Measurements from ENCODE around the gene FAM151A.

Gene FAM151A

DNA sequence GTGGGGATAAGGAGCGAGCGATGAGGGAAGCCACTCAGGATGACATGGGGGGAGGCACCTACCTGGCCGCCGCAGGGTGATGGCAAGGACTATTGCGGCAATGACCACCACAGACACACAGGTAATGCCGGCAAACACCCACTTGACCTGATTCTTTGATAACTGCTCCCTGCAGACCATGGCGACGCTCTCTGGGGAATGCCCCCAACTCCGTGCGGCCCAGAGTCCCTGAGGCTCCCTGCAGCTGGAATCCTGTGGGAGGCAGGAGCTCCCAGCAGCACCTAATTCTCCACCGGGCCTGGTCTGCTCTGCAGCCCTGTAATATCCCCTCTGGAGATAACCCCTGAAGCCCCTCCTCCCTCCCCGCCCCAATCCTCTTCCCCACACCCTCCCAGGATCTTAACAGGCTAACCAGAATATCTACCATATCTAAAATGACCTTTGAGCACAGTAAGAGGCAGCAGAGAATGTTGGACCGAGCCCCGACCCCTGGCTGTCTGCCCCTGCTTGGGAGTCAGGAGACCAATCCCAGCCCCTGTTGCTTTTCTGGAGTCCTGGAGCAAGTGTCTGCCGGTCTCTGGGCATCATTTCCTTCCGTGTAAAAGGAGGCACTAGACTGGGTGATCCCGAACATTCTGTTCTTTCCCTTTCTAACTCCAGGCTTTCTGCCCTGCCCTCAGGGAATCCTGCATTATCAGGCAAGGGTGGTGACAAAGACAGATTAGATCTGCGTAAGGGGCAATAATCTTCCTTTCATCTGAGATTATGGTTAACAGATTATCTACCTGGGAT, at the start of gene FAM151A:
Gene FAM151A (minus strand): TSS at position 310 of the 792 bp plus-strand sequence. CDS start 130 bp downstream, at position 180.
- no peak for DNase-seq (ENCODE audit: low read depth in 2 of 2, low spot score in 1 of 2)

DNA sequence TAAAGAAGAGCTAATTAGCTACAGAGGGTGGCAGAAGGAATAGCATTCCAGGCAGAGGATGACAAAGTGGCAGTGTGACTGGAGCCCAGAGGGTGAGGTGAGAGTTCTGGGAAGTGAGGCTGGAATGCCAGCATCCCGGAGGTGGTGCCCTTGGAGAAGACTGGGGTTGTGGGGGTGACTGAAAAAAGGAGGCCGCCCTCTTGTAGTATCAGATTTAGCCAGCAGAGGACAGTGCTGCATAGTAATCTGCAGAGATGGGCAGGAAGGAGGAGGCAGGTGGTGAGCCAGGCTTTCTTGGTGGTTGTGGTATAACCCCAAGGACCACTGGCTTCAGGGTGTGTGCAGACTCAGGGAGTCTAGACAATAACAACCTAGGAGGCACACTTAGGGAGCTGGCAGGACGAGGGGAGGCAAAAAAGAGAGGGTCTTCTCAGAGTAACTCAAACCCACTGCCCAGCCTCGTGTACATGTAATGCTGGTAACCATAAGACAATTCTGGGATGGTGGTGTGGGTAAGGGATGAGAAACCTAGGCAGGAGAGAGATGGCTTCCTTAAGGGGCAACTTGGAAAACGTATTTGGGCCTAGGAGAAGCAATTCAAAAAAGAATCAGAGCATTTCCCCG, 48.8 kb upstream of the FAM151A start:
- DNase-seq (ENCODE audit: low read depth in 2 of 2, low spot score in 1 of 2), result peak; percentile 18 to 23

DNA sequence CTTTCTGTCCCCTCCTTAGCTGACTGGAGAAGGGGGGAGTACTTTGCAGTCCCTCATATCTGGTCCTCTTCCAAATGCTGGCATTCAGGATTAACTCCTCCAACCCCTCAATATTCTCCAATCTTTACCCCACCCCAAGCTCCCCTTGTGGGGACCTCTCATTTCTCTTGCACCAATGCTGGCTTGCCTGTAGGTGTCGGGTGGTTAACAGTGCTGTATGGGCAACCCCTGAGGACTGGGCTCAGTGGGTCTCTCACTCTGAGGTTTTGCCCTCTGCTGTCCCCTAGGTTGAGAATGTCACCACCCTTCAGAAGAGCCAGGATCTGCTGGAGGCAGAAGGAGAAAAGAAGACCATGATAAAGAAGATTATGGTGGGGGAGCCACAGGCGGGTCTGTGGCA, 45.2 kb upstream of the FAM151A start:
- DNase-seq (ENCODE audit: low read depth in 2 of 2, low spot score in 1 of 2), result no peak

DNA sequence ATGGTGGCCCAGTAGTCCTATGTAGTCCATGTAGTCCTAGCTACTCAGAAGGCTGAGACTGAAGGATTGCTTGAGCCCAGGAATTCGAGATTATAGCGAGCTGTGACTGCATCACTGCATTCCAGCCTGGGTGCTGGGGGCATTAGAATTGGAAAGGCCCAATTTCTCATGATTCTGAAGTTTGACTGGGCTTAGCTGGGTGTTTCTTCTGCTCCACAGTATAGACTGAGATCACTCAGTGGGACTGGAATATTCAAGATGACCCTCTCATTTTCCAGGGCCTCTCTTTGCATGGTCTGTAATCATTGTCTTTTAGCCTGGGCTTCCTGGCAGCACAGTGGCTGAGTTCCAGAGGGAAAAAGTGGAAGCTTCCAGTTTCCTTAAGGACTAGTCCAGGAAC, 44.5 kb upstream of the FAM151A start:
- no peak for DNase-seq (ENCODE audit: low read depth in 2 of 2, low spot score in 1 of 2)

DNA sequence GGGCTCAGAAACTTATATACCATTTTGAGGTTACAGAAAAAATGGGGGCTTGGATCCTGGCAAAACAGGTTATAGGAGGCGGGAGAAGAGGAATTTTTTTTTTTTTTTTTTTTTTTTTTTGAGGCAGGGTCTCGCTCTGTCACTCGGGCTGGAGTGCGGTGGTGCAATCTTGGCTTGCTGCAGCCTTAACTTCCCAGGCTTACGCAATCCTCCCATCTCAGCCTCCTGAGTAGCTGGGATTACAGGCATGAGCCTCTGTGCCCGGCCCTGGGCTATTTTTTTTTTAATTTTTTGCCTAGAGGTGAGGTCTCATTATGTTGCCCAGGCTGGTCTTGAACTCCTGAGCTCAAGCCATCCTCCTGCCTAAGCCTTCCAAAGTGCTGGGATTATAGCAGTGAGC, 43.0 kb upstream of the FAM151A start:
- DNase-seq (ENCODE audit: low read depth in 2 of 2, low spot score in 1 of 2), result no peak

DNA sequence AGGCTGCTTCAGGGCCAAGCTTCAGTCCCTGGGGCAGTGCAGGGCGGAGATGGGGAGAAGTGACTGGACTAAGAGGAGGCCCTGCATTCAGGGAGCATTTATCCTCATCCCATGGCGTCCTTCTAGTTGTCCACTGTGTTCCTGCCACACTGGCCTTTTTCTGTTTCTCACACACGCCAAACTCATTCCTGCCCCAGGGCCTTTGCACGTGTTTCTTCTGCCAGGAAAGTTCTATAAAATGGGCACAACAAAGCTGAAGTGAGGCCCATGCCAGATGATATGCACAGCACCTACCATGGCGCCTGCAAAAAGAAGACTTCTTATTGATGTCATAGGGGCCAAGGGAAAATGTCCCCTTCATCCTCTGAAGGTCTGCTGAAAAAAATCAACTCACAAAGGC, 42.5 kb upstream of the FAM151A start:
- DNase-seq (ENCODE audit: low read depth in 2 of 2, low spot score in 1 of 2), result no peak

DNA sequence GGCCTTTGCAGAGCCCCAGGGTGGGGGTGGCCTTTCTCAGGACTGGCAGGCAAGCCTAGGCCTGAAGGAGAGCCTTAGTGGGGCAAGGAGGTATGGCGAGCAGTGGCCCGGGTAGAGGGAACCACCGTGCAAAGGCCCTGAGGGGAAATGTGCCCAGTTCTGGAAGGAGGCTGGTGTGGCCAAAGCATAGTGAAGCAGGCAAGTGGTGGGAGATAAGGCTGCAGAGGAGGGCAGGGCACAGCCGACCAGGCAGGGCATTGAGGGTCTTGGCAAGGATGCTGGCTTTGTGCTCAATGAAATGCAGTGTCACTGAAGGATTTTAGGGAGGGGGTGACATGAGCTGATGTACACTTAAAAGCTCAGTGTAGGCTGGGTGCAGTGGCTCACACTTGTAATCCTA, 41.0 kb upstream of the FAM151A start:
- DNase-seq (ENCODE audit: low read depth in 2 of 2, low spot score in 1 of 2), result no peak

DNA sequence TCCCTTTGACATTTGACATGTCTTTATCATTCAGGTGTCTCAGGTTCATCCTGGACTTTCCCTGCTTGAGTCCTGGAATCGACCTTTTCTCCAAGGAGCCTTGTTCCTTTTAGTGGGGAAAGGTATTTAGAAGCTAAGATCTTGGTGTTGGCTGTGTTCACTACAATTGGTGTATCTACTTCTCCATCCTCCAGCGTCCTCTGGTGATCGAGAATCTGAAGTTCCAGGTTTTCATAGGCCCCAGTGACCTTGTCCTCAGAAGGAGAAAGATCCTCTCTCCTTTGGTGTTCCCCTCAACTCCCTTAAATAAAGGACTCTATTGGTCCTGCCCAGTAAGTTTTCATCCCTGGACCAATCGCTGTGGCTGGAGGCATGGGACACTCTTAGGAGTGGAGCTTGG, 40.4 kb upstream of the FAM151A start:
- DNase-seq (ENCODE audit: low read depth in 2 of 2, low spot score in 1 of 2), result no peak

DNA sequence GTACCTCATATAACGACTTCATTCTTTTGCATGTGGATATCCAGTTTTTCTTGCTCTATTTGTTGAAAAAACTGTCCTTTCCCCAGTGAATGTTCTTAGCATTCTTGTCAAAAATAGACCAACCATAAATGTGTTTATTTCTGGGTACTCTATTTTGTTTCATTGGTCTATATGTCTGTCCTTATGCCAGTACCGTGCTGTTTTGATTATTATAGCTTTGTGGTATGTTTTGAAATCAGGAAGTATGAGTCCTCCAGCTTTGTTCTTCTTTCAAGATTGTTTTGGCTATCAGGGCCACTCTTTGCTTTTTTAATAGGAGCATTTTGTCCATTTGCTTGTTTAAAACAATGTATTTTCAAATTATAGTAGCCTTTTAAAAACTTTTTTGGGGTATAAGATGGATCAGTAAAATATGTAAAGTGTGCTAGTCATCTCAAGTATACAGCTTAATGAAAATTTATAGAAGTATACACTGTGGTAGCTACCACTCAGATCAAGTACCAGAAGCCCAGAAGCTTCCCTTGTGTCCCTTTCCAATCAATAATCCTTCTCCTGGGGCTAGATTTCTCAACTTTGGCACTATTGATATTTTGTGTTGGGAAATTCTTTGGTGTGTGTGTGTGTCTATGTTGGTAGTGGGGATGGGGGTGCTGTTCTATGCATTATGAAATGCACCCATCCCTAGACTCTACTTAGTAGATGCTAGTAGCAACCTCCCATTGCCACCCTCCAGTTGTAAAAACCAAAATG, 35.0 kb upstream of the FAM151A start:
- no peak for DNase-seq (ENCODE audit: low read depth in 2 of 2, low spot score in 1 of 2)

DNA sequence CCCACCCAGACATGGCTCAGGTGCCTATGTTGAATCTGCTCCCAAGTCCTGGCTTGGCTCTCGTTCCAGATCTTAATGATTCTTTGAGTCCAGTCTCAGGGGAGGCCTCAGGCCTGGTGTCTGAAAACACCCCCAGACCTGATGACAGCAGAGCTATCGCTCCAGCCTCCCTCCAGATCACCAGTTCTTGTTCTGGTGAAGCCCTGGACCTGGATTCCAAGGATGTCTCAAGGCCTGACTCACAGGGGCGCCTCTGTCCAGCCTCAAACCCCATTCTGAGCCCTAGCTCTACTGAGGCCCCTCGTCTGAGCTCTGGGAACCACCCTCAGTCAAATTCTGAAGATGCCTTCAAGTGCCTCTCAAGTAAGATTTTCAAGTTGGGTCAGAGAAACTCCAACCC, 29.7 kb upstream of the FAM151A start:
- DNase-seq (ENCODE audit: low read depth in 2 of 2, low spot score in 1 of 2), result no peak

DNA sequence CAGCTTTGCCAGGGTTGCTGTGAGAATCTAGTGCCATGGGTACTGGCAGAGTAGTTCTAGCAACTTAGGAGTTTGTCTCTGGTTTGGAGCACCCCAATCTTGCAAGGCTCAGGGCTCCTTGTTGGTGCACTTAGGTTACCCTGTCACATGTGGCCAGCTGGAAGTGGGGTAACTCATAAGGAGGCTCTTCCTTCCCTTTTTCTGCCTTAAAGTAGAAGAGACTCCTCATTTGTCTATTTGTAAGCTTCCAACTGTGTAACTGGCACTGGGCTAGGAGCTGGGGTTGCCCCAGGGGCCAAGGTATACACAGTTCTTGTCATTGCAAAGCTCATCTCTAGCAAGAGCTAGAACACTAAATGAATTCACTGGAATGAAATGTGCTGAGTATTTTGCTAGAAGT, 28.8 kb upstream of the FAM151A start:
- no peak for DNase-seq (ENCODE audit: low read depth in 2 of 2, low spot score in 1 of 2)

DNA sequence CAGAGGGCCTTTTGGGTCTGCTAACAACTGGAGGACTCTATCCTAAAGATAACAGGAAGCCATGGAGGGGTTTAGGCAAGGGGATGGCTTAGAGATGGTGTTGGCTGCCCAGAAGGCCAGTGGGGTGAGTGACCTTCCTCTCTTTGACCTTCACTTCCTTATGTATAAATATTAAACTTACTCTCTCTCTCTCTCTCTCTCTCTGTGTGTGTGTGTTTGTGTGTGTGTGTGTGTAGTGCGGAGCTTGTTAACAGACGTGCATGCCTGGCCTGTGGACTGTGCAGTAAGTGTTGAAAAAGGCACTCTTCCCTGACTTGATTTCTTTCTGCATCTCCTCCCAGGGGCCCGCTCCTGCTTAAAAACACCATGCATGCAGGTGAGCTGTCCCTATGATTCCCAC, 28.3 kb upstream of the FAM151A start:
- no peak for DNase-seq (ENCODE audit: low read depth in 2 of 2, low spot score in 1 of 2)

DNA sequence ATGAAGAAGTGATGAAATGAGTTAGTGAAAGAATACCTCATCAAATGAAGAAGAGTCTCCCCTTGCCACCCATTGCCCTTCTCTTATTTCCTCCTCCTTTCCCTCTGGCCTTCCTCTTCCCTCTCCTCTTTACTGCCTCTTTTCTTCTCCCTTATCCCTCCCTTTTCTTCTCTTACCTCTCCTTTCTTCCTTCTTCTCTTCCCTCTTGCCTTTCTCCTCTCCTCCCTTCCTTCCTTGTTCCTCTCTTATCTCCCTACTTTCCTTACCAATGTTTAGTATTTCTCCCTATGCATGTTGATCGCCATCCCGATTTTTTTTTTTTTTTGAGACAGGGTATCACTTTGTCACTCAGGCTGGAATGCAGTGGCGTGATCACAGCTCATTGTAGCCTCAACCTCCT, 27.1 kb upstream of the FAM151A start:
- DNase-seq (ENCODE audit: low read depth in 2 of 2, low spot score in 1 of 2), result no peak

DNA sequence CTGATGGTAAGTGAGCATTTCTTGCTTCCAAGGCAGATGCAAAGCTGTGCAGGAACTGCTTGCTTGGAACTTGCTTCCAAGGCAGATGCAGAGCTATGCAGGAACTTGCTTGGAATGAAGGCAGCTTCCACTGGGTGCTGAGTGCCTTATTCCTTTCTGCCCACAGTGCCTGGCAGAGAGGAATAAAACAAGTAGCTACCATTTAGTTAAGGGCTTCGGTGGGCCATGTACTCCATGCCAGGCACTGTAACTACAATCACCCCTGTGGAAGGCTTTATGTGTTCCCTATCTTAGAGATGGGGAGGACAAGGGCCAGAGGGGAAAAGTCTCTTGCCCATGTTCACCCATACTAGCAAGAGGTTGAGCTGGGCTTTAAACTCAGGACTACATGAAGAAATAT, 26.6 kb upstream of the FAM151A start:
- DNase-seq (ENCODE audit: low read depth in 2 of 2, low spot score in 1 of 2), result no peak

DNA sequence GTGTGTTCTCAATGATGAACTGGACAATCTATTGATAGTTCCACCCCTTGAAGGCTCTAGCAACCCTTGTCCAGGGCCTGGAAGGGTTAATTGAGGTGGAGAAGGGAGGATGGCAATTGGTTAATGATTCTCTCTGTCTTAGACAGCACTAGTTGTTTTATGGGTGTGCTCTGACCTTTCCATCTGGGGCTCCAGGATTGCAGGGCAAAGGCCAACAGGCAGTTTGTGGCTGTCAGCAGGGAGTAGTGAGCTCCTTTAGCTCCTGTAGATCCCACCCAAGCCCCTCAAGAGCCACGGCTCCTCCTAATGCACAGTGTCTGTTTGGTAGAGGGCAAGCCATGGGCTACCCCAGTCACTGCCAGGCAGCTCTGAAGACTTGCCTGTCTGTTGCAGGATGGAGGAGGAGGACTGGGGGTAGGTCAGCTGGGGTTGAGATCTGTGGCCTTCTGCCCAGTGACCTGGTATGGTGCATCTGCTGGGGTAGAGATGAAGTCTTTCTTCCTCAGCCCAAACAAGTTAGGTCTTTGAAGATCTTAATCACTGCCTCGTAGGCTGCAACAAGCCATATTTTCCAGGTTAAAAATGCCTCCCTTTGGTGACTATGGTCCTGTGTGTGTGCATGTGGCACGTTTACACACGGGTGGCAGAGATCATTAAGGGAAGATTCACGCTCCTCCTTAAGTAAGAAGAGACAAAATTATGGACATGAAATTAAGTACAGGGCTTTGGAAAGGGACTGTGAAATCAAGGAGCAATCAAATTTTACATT, 26.0 kb upstream of the FAM151A start:
- no peak for DNase-seq (ENCODE audit: low read depth in 2 of 2, low spot score in 1 of 2)

DNA sequence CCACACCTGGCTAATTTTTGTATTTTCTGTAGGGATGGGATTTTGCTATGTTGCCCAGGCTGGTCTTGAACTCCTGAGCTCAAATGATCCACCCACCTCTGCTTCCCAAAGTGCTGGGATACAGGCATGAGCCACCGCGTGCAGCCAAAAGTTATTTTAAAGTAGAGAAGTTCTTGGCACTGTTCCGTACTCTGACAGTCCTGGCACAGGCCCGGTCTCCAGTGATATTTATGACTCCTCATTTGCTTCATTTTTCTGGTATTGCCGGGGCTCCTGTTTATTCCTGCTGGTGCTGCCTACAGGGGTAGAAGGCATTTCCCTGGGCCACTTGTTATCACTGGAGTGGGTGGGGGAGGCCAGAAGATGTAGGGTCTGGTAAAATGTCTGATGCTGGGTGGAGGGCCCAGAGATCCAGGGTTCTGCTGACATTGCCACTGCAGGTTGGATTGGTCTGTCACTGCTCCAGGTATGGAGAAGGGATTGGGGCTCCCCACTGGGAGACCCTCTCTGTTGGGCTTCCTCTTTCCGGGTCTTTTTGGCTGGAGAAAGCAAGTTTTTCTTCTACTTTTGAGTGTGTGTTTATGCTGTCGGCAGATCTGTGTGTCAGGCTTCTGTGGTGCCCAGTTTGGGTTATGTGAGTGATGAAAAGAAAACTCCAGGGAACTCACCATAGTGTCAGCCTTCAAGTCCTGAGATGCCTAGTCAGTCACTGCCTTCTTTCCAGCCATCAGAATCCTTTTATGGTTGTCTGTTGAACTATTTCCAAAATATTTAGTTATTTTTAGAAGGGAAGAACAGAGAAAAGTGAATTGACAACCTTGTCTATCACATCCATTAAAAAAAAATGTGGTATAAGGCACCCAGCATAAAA, 22.7 kb upstream of the FAM151A start:
- DNase-seq (ENCODE audit: low read depth in 2 of 2, low spot score in 1 of 2), result no peak

DNA sequence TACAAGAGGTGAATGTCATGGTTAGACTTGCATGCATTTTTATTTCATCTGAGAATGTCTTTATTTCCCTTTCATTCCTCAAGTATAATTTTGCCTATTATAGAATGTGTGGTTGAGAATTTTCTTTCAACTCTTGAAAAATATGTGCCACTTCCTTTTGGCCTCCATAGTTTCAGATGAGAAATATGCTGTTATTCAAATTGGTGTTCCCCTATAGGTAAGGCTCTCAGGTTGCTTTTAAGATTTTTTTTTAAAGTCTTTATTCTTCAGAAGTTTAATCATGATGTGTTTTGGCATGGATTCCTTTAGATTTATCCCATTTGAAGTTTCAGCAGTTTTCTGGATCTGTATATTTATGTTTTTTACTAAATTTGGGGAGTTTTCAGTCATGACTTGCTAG, 20.4 kb upstream of the FAM151A start:
- DNase-seq (ENCODE audit: low read depth in 2 of 2, low spot score in 1 of 2), result no peak

DNA sequence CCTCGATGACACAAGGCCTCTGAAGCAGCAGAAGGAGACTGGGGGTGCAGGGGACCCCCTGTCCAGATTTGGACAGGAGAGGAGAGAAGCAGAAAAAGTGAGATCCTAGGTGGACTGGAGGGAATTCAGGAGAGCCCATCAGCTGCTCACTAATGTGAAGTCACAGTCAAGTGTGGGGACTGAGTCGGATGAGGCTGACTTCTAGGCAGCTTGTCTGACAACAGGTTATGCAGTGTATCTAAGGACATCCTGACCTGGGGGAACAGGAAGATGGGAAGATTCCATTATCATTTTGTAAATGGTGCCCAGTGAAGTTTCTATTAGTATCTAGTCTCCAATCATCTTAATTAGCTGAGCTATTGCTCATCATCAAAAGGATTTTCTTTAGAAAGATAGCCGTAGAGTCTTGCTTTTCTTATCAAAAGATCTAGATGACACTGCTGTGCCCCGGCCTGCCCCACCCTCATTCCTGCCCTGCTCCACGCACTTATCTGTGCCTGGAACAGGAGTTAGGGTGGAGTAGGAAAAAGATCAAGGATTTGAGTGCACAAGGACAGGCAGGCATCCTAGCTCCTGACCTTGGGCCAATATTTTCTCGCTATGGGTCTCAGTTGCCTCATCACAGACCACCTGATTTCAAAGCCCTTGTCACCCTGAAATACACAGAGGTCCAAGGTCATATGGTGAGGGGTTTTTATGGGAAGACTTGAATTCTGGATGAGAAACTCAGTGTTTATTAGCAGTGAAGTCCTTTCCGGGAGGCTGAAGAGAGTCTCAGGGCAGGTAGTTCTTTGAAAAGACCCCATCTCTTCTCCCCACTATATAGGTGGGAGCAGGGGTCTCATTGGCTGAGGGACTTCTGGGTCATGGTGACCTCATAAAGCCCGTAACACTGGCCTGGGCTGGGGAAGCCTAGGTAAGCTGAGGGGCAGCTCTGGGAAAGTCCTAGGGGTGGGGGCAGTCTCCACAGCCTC, 17.8 kb upstream of the FAM151A start, which contains the start of gene MROH7:
Gene MROH7 (plus strand): TSS at position 924 of the 974 bp plus-strand sequence. CDS start 11,141 bp downstream, outside the sequence.
- no peak for DNase-seq (ENCODE audit: low read depth in 2 of 2, low spot score in 1 of 2)

DNA sequence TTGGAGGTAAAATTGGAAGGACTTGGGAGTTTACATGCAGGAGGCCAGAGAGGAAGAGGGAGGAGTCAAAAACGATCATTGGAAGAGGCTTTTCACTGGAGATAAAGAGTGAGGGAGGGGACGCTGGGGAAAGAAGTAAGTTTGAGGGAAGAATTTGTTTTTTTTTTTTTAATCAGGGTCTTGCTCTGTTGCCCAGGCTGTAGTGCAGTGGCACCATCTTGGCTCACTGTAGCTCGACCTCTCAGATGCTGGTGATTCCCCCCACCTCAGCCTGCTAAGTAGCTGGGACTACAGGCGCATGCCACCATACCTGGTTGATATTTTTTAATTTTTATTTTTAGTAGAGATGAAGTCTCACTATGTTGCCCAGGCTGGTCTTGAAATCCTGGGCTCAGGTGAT, 17.0 kb upstream of the FAM151A start:
- no peak for DNase-seq (ENCODE audit: low read depth in 2 of 2, low spot score in 1 of 2)
